Measurements from ENCODE around the gene RPL19. TPM values are rescaled to one million over a fixed set of nuclear protein-coding genes. Genes with fewer than 3 reads are reported as not detected.
A peak's percentile ranks its signal among the peaks of the same experiment; 100 is the strongest.

Gene RPL19
- total and polyA plus RNA-seq, 11 donors, result 836 to 2,599 (median 1,138) TPM

- peak in 1 of 4 donors; percentile 38 for ATAC-seq
- 27 to 37% (median 30%) methylated on average over 12 to 16 of the region's 16 CpGs for WGBS, 4 donors
- peak in 1 of 5 donors; percentile 64 for DNase-seq
- Histone ChIP-seq H3K9me3 (no peaks in the 10 kb centered on the region), H3K4me1 (peaks cover 0 to 24% (median 6%) of the 10 kb centered on the region in 12 donors), H3K4me3 (no peak overlapping the region), H3K36me3 (no peaks in the 10 kb centered on the region), H3K27ac (no peak overlapping the region), H3K27me3 (peaks cover 0 to 21% (median 0%) of the 10 kb centered on the region in 9 donors)
- intact Hi-C loops (cut with DNase I), result loop anchor here (5.0 to 10.0 kb wide), 9 partner anchors 32 to 265 kb away; partner anchors contain the start of genes ARL5C (in 1 of the 10) and PLXDC1 (in 1 of the 10)
- TF ChIP-seq, protein P1, sequence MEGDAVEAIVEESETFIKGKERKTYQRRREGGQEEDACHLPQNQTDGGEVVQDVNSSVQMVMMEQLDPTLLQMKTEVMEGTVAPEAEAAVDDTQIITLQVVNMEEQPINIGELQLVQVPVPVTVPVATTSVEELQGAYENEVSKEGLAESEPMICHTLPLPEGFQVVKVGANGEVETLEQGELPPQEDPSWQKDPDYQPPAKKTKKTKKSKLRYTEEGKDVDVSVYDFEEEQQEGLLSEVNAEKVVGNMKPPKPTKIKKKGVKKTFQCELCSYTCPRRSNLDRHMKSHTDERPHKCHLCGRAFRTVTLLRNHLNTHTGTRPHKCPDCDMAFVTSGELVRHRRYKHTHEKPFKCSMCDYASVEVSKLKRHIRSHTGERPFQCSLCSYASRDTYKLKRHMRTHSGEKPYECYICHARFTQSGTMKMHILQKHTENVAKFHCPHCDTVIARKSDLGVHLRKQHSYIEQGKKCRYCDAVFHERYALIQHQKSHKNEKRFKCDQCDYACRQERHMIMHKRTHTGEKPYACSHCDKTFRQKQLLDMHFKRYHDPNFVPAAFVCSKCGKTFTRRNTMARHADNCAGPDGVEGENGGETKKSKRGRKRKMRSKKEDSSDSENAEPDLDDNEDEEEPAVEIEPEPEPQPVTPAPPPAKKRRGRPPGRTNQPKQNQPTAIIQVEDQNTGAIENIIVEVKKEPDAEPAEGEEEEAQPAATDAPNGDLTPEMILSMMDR (IDR thresholded peaks at IDR 0.05), result peak; percentile 25 to 59 (median 41)
- TF ChIP-seq POLR2A (IDR thresholded peaks at IDR 0.05), result no peak
These were observed 39.7 kb downstream of the RPL19 start for GRCh38 chr17:39239640-39240314.

GRCh38 chr17:39240631-39241030, 40.5 kb downstream of the RPL19 start:
- Histone ChIP-seq H3K4me3 (no peak overlapping the region), H3K27ac (no peak overlapping the region), H3K27me3 (peaks cover 0 to 21% (median 0%) of the 10 kb centered on the region in 9 donors), H3K36me3 (no peaks in the 10 kb centered on the region), H3K9me3 (no peaks in the 10 kb centered on the region), H3K4me1 (peaks cover 0 to 24% (median 7%) of the 10 kb centered on the region in 12 donors)
- 82 to 90% (median 87%) methylated on average over 5 of the region's 5 CpGs for whole genome bisulfite sequencing, 4 donors
- TF ChIP-seq, protein P1 (IDR thresholded peaks at IDR 0.05), result no peak
- no peak for TF ChIP-seq POLR2A (IDR thresholded peaks at IDR 0.05)
- intact Hi-C loops (cut with DNase I), result loop anchor here in 9 of 10 donors (5.0 to 10.0 kb wide), 7 partner anchors 33 to 266 kb away; partner anchors contain the start of gene PLXDC1 (in 1 of the 9)
- no peak for ATAC-seq
- peak in 1 of 5 donors; percentile 23 for DNase-seq

DNA sequence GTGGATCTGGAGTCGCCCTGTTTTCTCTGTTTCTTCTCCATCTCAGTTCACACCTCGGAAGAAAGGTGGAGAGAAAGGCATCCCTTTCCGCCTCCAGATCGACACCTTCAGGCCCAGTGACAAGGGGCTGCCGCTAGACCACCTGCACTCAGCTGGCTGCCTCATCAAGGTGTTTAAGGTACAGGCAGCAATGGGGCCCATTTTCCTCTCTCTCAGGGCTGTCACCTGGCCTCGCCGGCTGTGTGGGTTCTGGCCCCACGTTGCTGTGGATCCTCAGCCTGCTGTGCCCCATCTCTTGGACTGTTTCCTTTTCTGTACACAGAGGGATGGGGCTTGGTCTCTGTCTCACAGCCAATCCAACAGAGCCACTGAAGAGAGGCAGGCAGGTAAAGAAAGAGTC, 43.1 kb downstream of the RPL19 start:
- intact Hi-C loops (cut with DNase I), result loop anchor here in 9 of 10 donors (5.0 to 10.0 kb wide), 7 partner anchors 36 to 268 kb away; partner anchors contain the start of gene PLXDC1 (in 1 of the 9)
- H3K36me3 ChIP-seq, result no peaks in the 10 kb centered on the region
- 78 to 82% (median 79%) methylated on average over 8 of the region's 8 CpGs for WGBS, 4 donors
- peaks cover 0 to 17% (median 0%) of the 10 kb centered on the region in 9 donors for H3K27me3 ChIP-seq
- TF ChIP-seq, protein P1 (IDR thresholded peaks at IDR 0.05), result no peak
- no peak for TF ChIP-seq POLR2A (IDR thresholded peaks at IDR 0.05)
- no peak overlapping the region for H3K27ac ChIP-seq
- H3K4me3 ChIP-seq, result no peak overlapping the region
- peak in 1 of 5 donors; percentile 46 for DNase-seq
- no peak for ATAC-seq
- peaks cover 0 to 21% (median 7%) of the 10 kb centered on the region in 12 donors for H3K4me1 ChIP-seq
- no peaks in the 10 kb centered on the region for H3K9me3 ChIP-seq

DNA sequence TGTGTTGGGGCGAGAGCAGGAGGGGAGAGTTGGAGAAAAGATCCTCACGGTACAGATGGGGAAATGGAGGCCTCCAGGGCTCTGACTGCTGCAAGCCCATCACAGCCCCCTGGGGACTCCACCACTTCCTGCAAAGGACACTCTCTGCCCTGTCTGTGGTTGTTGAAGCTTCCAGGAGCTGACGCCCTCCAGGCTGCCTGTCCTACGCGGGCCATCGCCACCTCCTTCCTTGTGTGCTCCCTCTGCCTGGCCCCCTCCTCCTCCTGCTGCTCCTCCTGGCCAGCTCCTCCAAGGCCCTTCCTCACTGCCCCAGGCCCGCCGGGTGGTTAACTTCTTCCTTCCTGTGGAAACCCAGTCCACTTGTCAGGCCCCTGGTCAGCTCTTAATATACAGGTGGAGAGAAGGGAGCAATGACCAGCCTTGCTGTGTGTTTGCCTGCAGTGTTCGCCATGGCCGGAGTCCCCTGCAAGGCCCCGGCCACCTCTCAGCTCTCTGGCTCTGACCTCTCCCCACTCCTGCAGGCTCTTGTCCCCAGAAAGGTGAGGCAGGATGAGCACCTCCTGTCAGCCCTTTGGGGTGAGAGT, 44.0 kb downstream of the RPL19 start:
- intact Hi-C loops (cut with DNase I), result loop anchor here (1.0 to 10.0 kb wide), 10 partner anchors 37 to 269 kb away; partner anchors contain the start of gene PLXDC1 (in 1 of the 10)
- no peak for DNase-seq
- WGBS, 4 donors, result 38 to 51% (median 48%) methylated on average over 11 of the region's 11 CpGs
- Histone ChIP-seq H3K27ac (no peak overlapping the region), H3K9me3 (no peaks in the 10 kb centered on the region), H3K36me3 (no peaks in the 10 kb centered on the region), H3K4me3 (no peak overlapping the region), H3K4me1 (peaks cover 0 to 13% (median 6%) of the 10 kb centered on the region in 12 donors), H3K27me3 (peaks cover 0 to 8% (median 0%) of the 10 kb centered on the region in 9 donors)
- peak; percentile 4 to 38 (median 21) for ATAC-seq
- no peak for TF ChIP-seq POLR2A (IDR thresholded peaks at IDR 0.05)
- TF ChIP-seq, protein P1 (IDR thresholded peaks at IDR 0.05), result no peak
